Stimulated activated CD8-positive, alpha-beta memory T cell treated with anti-CD3 and anti-CD28 coated beads, Interleukin-15, amount 100 ng/mL, for 4 hours (primary cell): Measurements from ENCODE around the gene TBL1XR1.
"Not testable (repeated sequence)": the region's sequence is repeated elsewhere in the genome, so short reads cannot be mapped to it uniquely, and the experiment has no call there.

ENCODE experiments used
- DNase-seq, 2 donors: peaks; one replicate each; pipeline ENCODE4 v3.0.0-alpha.2; 2020; ENCODE audit warnings: low read depth in 2 of 2

TBL1XR1 gene

GRCh38 chr3:177208781-177209180, 11.5 kb upstream of the TBL1XR1 start:
- no peak for DNase-seq

- no peak for DNase-seq
Observed at GRCh38 chr3:177208223-177208622, 10.9 kb upstream of the TBL1XR1 start.

- DNase-seq = no peak
Observed at GRCh38 chr3:177206936-177207335, 9.7 kb upstream of the TBL1XR1 start.

- no peak for DNase-seq
Observed at GRCh38 chr3:177203689-177204395, 6.6 kb upstream of the TBL1XR1 start.

GRCh38 chr3:177203016-177203415, 5.7 kb upstream of the TBL1XR1 start:
- not testable (repeated sequence) for DNase-seq

- DNase-seq = peak; percentile 7 to 34
Observed at GRCh38 chr3:177201700-177202397, 4.6 kb upstream of the TBL1XR1 start.

- DNase-seq = no peak
Observed at GRCh38 chr3:177199206-177199760, 2.0 kb upstream of the TBL1XR1 start.

- DNase-seq = no peak
Observed at GRCh38 chr3:177197727-177198460, 612 bp upstream of the TBL1XR1 start.

- peak in 1 of 2 donors; percentile 43 for DNase-seq
Observed at GRCh38 chr3:177196456-177197040, 734 bp downstream of the TBL1XR1 start.

- DNase-seq = peak in 1 of 2 donors; percentile 5
Observed at GRCh38 chr3:177196008-177196455, 1.2 kb downstream of the TBL1XR1 start.

GRCh38 chr3:177195242-177195991, 1.9 kb downstream of the TBL1XR1 start:
- DNase-seq = no peak

GRCh38 chr3:177194299-177194698, 3.0 kb downstream of the TBL1XR1 start:
- DNase-seq = no peak

GRCh38 chr3:177193688-177194268, 3.5 kb downstream of the TBL1XR1 start:
- DNase-seq = no peak

- DNase-seq = not testable (repeated sequence)
Observed at GRCh38 chr3:177193275-177193674, 4.0 kb downstream of the TBL1XR1 start.

GRCh38 chr3:177190756-177191681, 6.3 kb downstream of the TBL1XR1 start:
- no peak for DNase-seq

GRCh38 chr3:177190184-177190583, 7.1 kb downstream of the TBL1XR1 start:
- DNase-seq = not testable (repeated sequence)

- not testable (repeated sequence) for DNase-seq
Observed at GRCh38 chr3:177188325-177188724, 9.0 kb downstream of the TBL1XR1 start.

- DNase-seq = no peak
Observed at GRCh38 chr3:177186306-177186705, 11.0 kb downstream of the TBL1XR1 start.

GRCh38 chr3:177185035-177185574, 12.2 kb downstream of the TBL1XR1 start:
- DNase-seq = no peak
